Natural killer cell (primary cell): ENCODE measurements around the gene TEX2. TPM values are rescaled to one million over a fixed set of nuclear protein-coding genes. Genes with fewer than 3 reads are reported as not detected.

Experiments used
- ATAC-seq, 3 donors: fragments of 150-1000 bp in 2 of 3; fragments of 200-7000 bp in 1 of 3; cut with Tn5 transposase; 1 replicate in 1 of 3; 2 replicates in 2 of 3; pipeline ENCODE4 v1.10.0; 2021; ENCODE audit warnings: mild to moderate bottlenecking in 2 of 3, moderate library complexity in 2 of 3
- DNase-seq, 2 donors: peaks; one replicate each; pipeline versions ENCODE4 v3.0.0 to v3.0.0-alpha.2; 2013 to 2021; ENCODE audit warnings: mixed read lengths in 1 of 2
- H3K27ac ChIP-seq: one replicate; pipeline ENCODE4 v1.5.1; 2013; ENCODE audit warnings: mild to moderate bottlenecking, low read length
- H3K27me3 ChIP-seq: one replicate; pipeline ENCODE4 v1.6.1; 2013; ENCODE audit warnings: low read length; ENCODE audit not compliant: control insufficient read depth, insufficient read depth
- H3K36me3 ChIP-seq: one replicate; pipeline ENCODE4 v1.6.1; 2013; ENCODE audit warnings: low read length; ENCODE audit not compliant: control insufficient read depth, insufficient read depth
- H3K4me1 ChIP-seq: one replicate; pipeline ENCODE4 v1.6.1; 2013; ENCODE audit warnings: low read length; ENCODE audit not compliant: control insufficient read depth, insufficient read depth
- H3K4me3 ChIP-seq: one replicate; pipeline ENCODE4 v1.5.1; 2013; ENCODE audit warnings: low read length
- H3K9me3 ChIP-seq: one replicate; pipeline ENCODE4 v1.6.1; 2013; ENCODE audit warnings: low read length; ENCODE audit not compliant: control insufficient read depth, insufficient read depth
- H3K27ac Mint-ChIP-seq, 2 donors: one replicate each; pipeline ENCODE4 v1.8.0; 2022; ENCODE audit warnings: mild to moderate bottlenecking in 2 of 2, mixed read lengths in 2 of 2, moderate library complexity in 1 of 2
- H3K27me3 Mint-ChIP-seq, 2 donors: one replicate each; pipeline ENCODE4 v1.8.0; 2022; ENCODE audit warnings: low read depth in 2 of 2, mixed read lengths in 2 of 2
- H3K36me3 Mint-ChIP-seq: one replicate; pipeline ENCODE4 v1.8.0; 2022; ENCODE audit warnings: mixed read lengths
- H3K4me1 Mint-ChIP-seq, 2 donors: one replicate each; pipeline ENCODE4 v1.8.0; 2022; ENCODE audit warnings: mixed read lengths in 2 of 2
- H3K4me3 Mint-ChIP-seq: one replicate; pipeline ENCODE4 v1.8.0; 2022; ENCODE audit warnings: mild to moderate bottlenecking, moderate library complexity, mixed read lengths
- H3K9me3 Mint-ChIP-seq, 2 donors: one replicate each; pipeline ENCODE4 v1.8.0; 2022; ENCODE audit warnings: mixed read lengths in 2 of 2
- WGBS: methylation state at CpG from one replicate; pipeline ENCODE4 v1.1.7; 2013; ENCODE audit warnings: missing lambda C conversion rate; ENCODE audit not compliant: insufficient coverage; 5-methylcytosine and 5-hydroxymethylcytosine counted together
- intact Hi-C: fragments of 100-400 bp; cut with micrococcal nuclease; formaldehyde crosslinking; loops from one replicate; pipeline ENCODE4 v1.14.2; 2022
- total RNA-seq, 4 donors: library from RNA; stranded (reverse); fragments of 120-200 nt in 1 of 4; gene quantifications; one replicate each; pipeline versions ENCODE4 v1.2.3 to v1.2.4, GENCODE V29; 2013 to 2022
- TF ChIP-seq, protein P1 (sequence below): fragments of 200-600 bp; IDR thresholded peaks from one replicate; pipeline ENCODE4 v1.8.0; 2022; ENCODE audit warnings: antibody characterized with exemption

The TEX2 gene
- total RNA-seq, 3 donors from 2014 or later (not counting 1 experiment from before 2014, with no cell fraction given) = 8.3 to 16.3 (median 11.3) TPM

GRCh38 chr17:64236827-64237403 is 26.1 kb downstream of the TEX2 start:
- Mint-ChIP-seq H3K9me3 (no peaks in the 10 kb centered on the region), H3K36me3 (no peaks in the 10 kb centered on the region), H3K27ac (no peak overlapping the region), H3K27me3 (no peaks in the 10 kb centered on the region), H3K4me1 (peaks cover 12 to 18% of the 10 kb centered on the region in 2 donors), H3K4me3 (no peak overlapping the region)
- TF ChIP-seq, protein P1, sequence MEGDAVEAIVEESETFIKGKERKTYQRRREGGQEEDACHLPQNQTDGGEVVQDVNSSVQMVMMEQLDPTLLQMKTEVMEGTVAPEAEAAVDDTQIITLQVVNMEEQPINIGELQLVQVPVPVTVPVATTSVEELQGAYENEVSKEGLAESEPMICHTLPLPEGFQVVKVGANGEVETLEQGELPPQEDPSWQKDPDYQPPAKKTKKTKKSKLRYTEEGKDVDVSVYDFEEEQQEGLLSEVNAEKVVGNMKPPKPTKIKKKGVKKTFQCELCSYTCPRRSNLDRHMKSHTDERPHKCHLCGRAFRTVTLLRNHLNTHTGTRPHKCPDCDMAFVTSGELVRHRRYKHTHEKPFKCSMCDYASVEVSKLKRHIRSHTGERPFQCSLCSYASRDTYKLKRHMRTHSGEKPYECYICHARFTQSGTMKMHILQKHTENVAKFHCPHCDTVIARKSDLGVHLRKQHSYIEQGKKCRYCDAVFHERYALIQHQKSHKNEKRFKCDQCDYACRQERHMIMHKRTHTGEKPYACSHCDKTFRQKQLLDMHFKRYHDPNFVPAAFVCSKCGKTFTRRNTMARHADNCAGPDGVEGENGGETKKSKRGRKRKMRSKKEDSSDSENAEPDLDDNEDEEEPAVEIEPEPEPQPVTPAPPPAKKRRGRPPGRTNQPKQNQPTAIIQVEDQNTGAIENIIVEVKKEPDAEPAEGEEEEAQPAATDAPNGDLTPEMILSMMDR = no peak
- no peak overlapping the region for H3K27ac ChIP-seq
- H3K27me3 ChIP-seq = no peaks in the 10 kb centered on the region
- DNase-seq (peak in 1 of 2 donors; percentile 16), ATAC-seq (no peak)
- H3K36me3 ChIP-seq = no peaks in the 10 kb centered on the region
- 89% methylated on average over 9 of the region's 9 CpGs for WGBS
- no peak overlapping the region for H3K4me3 ChIP-seq
- peaks cover 4% of the 10 kb centered on the region for H3K4me1 ChIP-seq
- intact Hi-C loops = no loop called here
- H3K9me3 ChIP-seq = no peaks in the 10 kb centered on the region

- TF ChIP-seq, protein P1 = no peak
- Histone ChIP-seq H3K4me3 (no peak overlapping the region), H3K27me3 (no peaks in the 10 kb centered on the region), H3K36me3 (no peaks in the 10 kb centered on the region), H3K9me3 (no peaks in the 10 kb centered on the region), H3K4me1 (no peaks in the 10 kb centered on the region), H3K27ac (no peak overlapping the region)
- Mint-ChIP-seq H3K9me3 (no peaks in the 10 kb centered on the region), H3K4me3 (no peak overlapping the region), H3K27ac (no peak overlapping the region), H3K27me3 (no peaks in the 10 kb centered on the region), H3K36me3 (no peaks in the 10 kb centered on the region), H3K4me1 (peaks cover 3 to 11% of the 10 kb centered on the region in 2 donors)
- ATAC-seq = no peak
- intact Hi-C loops = no loop called here
- DNase-seq = no peak
- 91% methylated on average over 6 of the region's 6 CpGs for WGBS
These were observed 28.1 kb downstream of the TEX2 start for GRCh38 chr17:64234961-64235360.

GRCh38 chr17:64232466-64233262 is 30.4 kb downstream of the TEX2 start:
- H3K4me3 Mint-ChIP-seq = no peak overlapping the region
- no peak overlapping the region for H3K27ac Mint-ChIP-seq
- no peaks in the 10 kb centered on the region for H3K27me3 Mint-ChIP-seq
- intact Hi-C loops = no loop called here
- TF ChIP-seq, protein P1 = no peak
- Histone ChIP-seq H3K36me3 (no peaks in the 10 kb centered on the region), H3K4me3 (no peak overlapping the region), H3K27ac (no peak overlapping the region), H3K27me3 (no peaks in the 10 kb centered on the region), H3K4me1 (no peaks in the 10 kb centered on the region), H3K9me3 (no peaks in the 10 kb centered on the region)
- H3K36me3 Mint-ChIP-seq = no peaks in the 10 kb centered on the region
- DNase-seq = no peak
- 89% methylated on average over 2 of the region's 2 CpGs for WGBS
- ATAC-seq = no peak
- H3K9me3 Mint-ChIP-seq = no peaks in the 10 kb centered on the region
- H3K4me1 Mint-ChIP-seq = peaks cover 0 to 4% of the 10 kb centered on the region in 2 donors
